ENCODE results near the gene SERAC1. TPM values are rescaled to one million over a fixed set of nuclear protein-coding genes. Genes with fewer than 3 reads are reported as not detected.

Gene SERAC1
- total and polyA plus RNA-seq, 2 of the 4 experiments (the other 2 are of a cell fraction): 7.7 to 15.6 TPM

GRCh38 chr6:158131926-158132325, 36.1 kb downstream of the SERAC1 start:
- Histone ChIP-seq H3K9ac (ENCODE audit: low read depth, low read length) (no peak overlapping the region), H2BK120ac (ENCODE audit: low read depth, low read length) (no peak overlapping the region), H4K91ac (ENCODE audit: insufficient read depth, low read depth, low read length) (no peak overlapping the region), H3K9me3 (ENCODE audit: control insufficient read depth, insufficient read depth, low read length) (no peaks in the 10 kb centered on the region), H3K4me1 (ENCODE audit: control insufficient read depth, insufficient read depth, low read length) (no peaks in the 10 kb centered on the region), H3K9me1 (ENCODE audit: insufficient read depth, low read length) (no peaks in the 10 kb centered on the region), H3K4ac (ENCODE audit: low read depth, low read length) (no peak overlapping the region), H4K5ac (ENCODE audit: low read depth, low read length) (no peak overlapping the region), H2AK5ac (ENCODE audit: low read depth, low read length) (no peak overlapping the region), H3K18ac (ENCODE audit: low read depth, low read length) (no peak overlapping the region), H3K79me1 (ENCODE audit: low read depth in 1 of 2, low read length in 2 of 2) (no peaks in the 10 kb centered on the region), H4K8ac (ENCODE audit: low read depth in 2 of 2, low read length in 2 of 2) (no peak overlapping the region), H3K14ac (replicated peaks; ENCODE audit: low read depth, low read length) (no peak overlapping the region), H3K4me2 (ENCODE audit: low read depth, low read length) (no peak overlapping the region), H2BK5ac (ENCODE audit: low read depth, low read length, poor library complexity, severe bottlenecking) (no peak overlapping the region), H3K56ac (ENCODE audit: extremely low read depth, insufficient read depth, low read length) (no peak overlapping the region), H3K27ac (ENCODE audit: insufficient read depth, low read length) (no peak overlapping the region), H2AFZ (replicated peaks; ENCODE audit: low read length, poor library complexity) (no peak overlapping the region), H3K23ac (ENCODE audit: low read depth, low read length) (no peak overlapping the region), H2AK9ac (replicated peaks; ENCODE audit: low read depth, low read length, poor library complexity) (no peak overlapping the region), H3K4me3 (ENCODE audit: insufficient read depth, low read depth, low read length) (no peak overlapping the region), H4K20me1 (ENCODE audit: insufficient read depth, low read length) (no peaks in the 10 kb centered on the region), H3K27me3 (ENCODE audit: control insufficient read depth, insufficient read depth, low read length) (no peaks in the 10 kb centered on the region), H2BK15ac (ENCODE audit: low read depth, low read length) (no peak overlapping the region), H2BK20ac (ENCODE audit: low read depth, low read length) (no peak overlapping the region), H3K36me3 (ENCODE audit: control insufficient read depth, insufficient read depth, low read length) (no peaks in the 10 kb centered on the region; the same call in 1 of the 2 replicates)
- ChIA-PET POLR2A (ENCODE audit: unreplicated experiment) (no interaction called here), CTCF (interaction anchor here (0.8 to 2.6 kb wide), 3 partner anchors 12 to 32 kb away, joined by 3 to 11 read pairs (median 4); no protein-coding TSS in a partner anchor)
- peak; percentile 72 for ATAC-seq (ENCODE audit: low read depth)
- in situ Hi-C loops (cut with MboI; ENCODE audit: low sequenced_read_pairs): no loop called here
- DNase-seq: peak; percentile 34
- TF ChIP-seq MAFK (IDR thresholded peaks at IDR 0.05; ENCODE audit: low read depth, low read length): no peak
- TF ChIP-seq RCOR1 (IDR thresholded peaks at IDR 0.05; ENCODE audit: insufficient replicate concordance, low read length): no peak
- peak; percentile 59 for TF ChIP-seq RAD21 (IDR thresholded peaks at IDR 0.05; ENCODE audit: low read length)
- TF ChIP-seq USF2 (IDR thresholded peaks at IDR 0.05; ENCODE audit: low read depth, low read length): no peak
- TF ChIP-seq FOS (IDR thresholded peaks at IDR 0.05; ENCODE audit: low read depth, low read length): no peak
- TF ChIP-seq SMC3 (IDR thresholded peaks at IDR 0.05; ENCODE audit: low read depth, low read length): peak; percentile 30
- no peak for TF ChIP-seq ELK1 (IDR thresholded peaks at IDR 0.05; ENCODE audit: borderline replicate concordance, low read depth, low read length)
- TF ChIP-seq NFE2L2 (IDR thresholded peaks at IDR 0.05; ENCODE audit: low read depth, low read length): no peak
- no peak for TF ChIP-seq MAZ (IDR thresholded peaks at IDR 0.05; ENCODE audit: borderline replicate concordance, low read depth, low read length)
- TF ChIP-seq CHD1 (IDR thresholded peaks at IDR 0.05; ENCODE audit: low read depth, low read length): no peak
- no peak for TF ChIP-seq BHLHE40 (IDR thresholded peaks at IDR 0.05; ENCODE audit: low read depth, low read length)
- no peak for TF ChIP-seq MXI1 (IDR thresholded peaks at IDR 0.05; ENCODE audit: borderline replicate concordance, low read depth, low read length)
- TF ChIP-seq CTCF (conservative IDR thresholded peaks at IDR 0.05; ENCODE audit: low read depth, low read length): peak; percentile 42
- TF ChIP-seq RFX5 (IDR thresholded peaks at IDR 0.05; ENCODE audit: low read depth, low read length): no peak
- TF ChIP-seq POLR2A (IDR thresholded peaks at IDR 0.05; ENCODE audit: low read depth, low read length): no peak
- TF ChIP-seq CEBPB (IDR thresholded peaks at IDR 0.05; ENCODE audit: low read depth, low read length): no peak
- no TSS peak for BruUV-seq (replicated peaks)
- dilution Hi-C loops (cut with HindIII; ENCODE audit: low sequenced_read_pairs, unreplicated experiment): no loop called here
- WGBS, 2 experiments (ENCODE audit: extremely low coverage in 2 of 2, insufficient read length in 1 of 2): no CpG with 5 or more reads among the region's 1 CpG
- intact Hi-C loops (cut with micrococcal nuclease): no loop called here

All from IMR-90 (cell line).